HepG2 (cell line): ENCODE measurements around the gene PGPEP1. TPM values are rescaled to one million over a fixed set of nuclear protein-coding genes. Genes with fewer than 3 reads are reported as not detected.
A peak's percentile ranks its signal among the peaks of the same experiment; 100 is the strongest.

Source experiments
- CHD4 ChIP-seq: fragments of 200-600 bp; sonication (generic); IDR thresholded peaks from 2 replicates; pipeline ENCODE4 v1.7.0; 2017; ENCODE audit warnings: mild to moderate bottlenecking, low read length, borderline replicate concordance
- FOXK1 ChIP-seq: sonication (generic); formaldehyde crosslinking; IDR thresholded peaks from 2 replicates; pipeline ENCODE4 v1.4.0; 2020; ENCODE audit warnings: low read depth, missing genetic modification reagents, borderline replicate concordance
- RELA ChIP-seq: sonication (generic); formaldehyde crosslinking; IDR thresholded peaks from 2 replicates; pipeline ENCODE4 v1.4.0; 2020; ENCODE audit warnings: missing genetic modification reagents
- ZBTB21 ChIP-seq: sonication (generic); formaldehyde crosslinking; IDR thresholded peaks from 2 replicates; pipeline ENCODE4 v1.4.0; 2020; ENCODE audit warnings: missing genetic modification reagents
- ZBTB42 ChIP-seq: sonication (generic); formaldehyde crosslinking; IDR thresholded peaks from 2 replicates; pipeline ENCODE4 v1.5.0; 2020; ENCODE audit warnings: mild to moderate bottlenecking, missing genetic modification reagents
- ZNF124 ChIP-seq: sonication (generic); formaldehyde crosslinking; IDR thresholded peaks from 2 replicates; pipeline ENCODE4 v1.4.0; 2020; ENCODE audit warnings: missing genetic modification reagents
- polyA plus RNA-seq, 8 experiments: library from polyadenylated mRNA; depleted of rRNA in 3 of 8; stranded (reverse) in 7 of 8; unstranded in 1 of 8; fragments of >200 nt; fragmentation: Illumina TruSeq in 4 of 8; extraction: Trizol in 4 of 8; gene quantifications; 2 replicates each; pipeline versions ENCODE4 v1.2.1 to v1.2.3, GENCODE V29; 2011 to 2016; ENCODE audit warnings: low read depth in 4 of 8, missing spikeins in 1 of 8, mixed read lengths in 1 of 8; ENCODE audit not compliant: insufficient read depth in 1 of 8
- total RNA-seq, 5 experiments: library from RNA; depleted of rRNA; stranded (reverse); fragments of >200 nt; fragmentation: Illumina TruSeq; extraction: Trizol; gene quantifications; 2 replicates each; pipeline ENCODE4 v1.2.3, GENCODE V29; 2016; ENCODE audit warnings: low read depth in 1 of 5
- TF ChIP-seq, protein P1 (sequence below): sonication (generic); formaldehyde crosslinking; IDR thresholded peaks from 2 replicates; pipeline ENCODE4; 2020; ENCODE audit warnings: missing genetic modification reagents, mild to moderate bottlenecking, borderline replicate concordance
- TF ChIP-seq, protein P2 (sequence below): sonication (generic); formaldehyde crosslinking; IDR thresholded peaks from 2 replicates; pipeline ENCODE4 v1.4.0; 2020; ENCODE audit warnings: missing genetic modification reagents
- TF ChIP-seq, protein P3 (sequence below): sonication (generic); formaldehyde crosslinking; IDR thresholded peaks from 2 replicates; pipeline ENCODE4 v1.5.0; 2020; ENCODE audit warnings: missing genetic modification reagents
- TF ChIP-seq, protein P4 (sequence below): IDR thresholded peaks from 2 replicates; pipeline ENCODE4 v1.4.0; 2020; ENCODE audit warnings: mild to moderate bottlenecking, missing genetic modification reagents
- TF ChIP-seq, protein P5 (sequence below): sonication (generic); formaldehyde crosslinking; IDR thresholded peaks from 2 replicates; pipeline ENCODE4 v1.5.0; 2020; ENCODE audit warnings: mild to moderate bottlenecking, missing genetic modification reagents
- TF ChIP-seq, protein P6 (sequence below): sonication (generic); formaldehyde crosslinking; IDR thresholded peaks from 2 replicates; pipeline ENCODE4 v1.5.0; 2020; ENCODE audit warnings: missing genetic modification reagents, mild to moderate bottlenecking, borderline replicate concordance

PGPEP1 gene
- total and polyA plus RNA-seq, 2 of the 13 experiments (the other 11 are each of a cell fraction or from before 2014, with no cell fraction given): 53.1 to 56.6 TPM

DNA sequence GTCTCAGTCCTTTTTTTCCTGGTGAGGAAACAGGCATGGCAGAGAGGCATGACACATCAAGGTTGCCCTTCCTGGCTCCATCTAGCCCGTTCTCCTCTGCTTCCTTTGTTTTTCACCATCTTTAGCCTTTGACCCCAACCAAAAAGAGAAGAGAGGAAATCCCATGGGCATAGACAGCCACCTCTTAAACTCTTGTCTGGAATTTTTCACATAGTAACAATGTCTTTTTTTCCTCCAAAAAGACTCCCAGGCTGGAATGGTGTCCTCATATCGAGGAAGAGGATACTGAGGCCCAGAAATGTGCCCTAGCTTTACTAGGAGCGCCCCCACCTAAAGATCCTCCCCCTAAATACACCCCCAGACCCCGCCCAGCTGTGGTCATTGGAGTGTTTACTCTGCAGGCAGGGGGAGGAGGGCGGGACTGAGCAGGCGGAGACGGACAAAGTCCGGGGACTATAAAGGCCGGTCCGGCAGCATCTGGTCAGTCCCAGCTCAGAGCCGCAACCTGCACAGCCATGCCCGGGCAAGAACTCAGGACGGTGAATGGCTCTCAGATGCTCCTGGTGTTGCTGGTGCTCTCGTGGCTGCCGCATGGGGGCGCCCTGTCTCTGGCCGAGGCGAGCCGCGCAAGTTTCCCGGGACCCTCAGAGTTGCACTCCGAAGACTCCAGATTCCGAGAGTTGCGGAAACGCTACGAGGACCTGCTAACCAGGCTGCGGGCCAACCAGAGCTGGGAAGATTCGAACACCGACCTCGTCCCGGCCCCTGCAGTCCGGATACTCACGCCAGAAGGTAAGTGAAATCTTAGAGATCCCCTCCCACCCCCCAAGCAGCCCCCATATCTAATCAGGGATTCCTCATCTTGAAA, 45.5 kb downstream of the PGPEP1 start, which contains the start of gene GDF15 (continued):
- TF ChIP-seq, protein P1, sequence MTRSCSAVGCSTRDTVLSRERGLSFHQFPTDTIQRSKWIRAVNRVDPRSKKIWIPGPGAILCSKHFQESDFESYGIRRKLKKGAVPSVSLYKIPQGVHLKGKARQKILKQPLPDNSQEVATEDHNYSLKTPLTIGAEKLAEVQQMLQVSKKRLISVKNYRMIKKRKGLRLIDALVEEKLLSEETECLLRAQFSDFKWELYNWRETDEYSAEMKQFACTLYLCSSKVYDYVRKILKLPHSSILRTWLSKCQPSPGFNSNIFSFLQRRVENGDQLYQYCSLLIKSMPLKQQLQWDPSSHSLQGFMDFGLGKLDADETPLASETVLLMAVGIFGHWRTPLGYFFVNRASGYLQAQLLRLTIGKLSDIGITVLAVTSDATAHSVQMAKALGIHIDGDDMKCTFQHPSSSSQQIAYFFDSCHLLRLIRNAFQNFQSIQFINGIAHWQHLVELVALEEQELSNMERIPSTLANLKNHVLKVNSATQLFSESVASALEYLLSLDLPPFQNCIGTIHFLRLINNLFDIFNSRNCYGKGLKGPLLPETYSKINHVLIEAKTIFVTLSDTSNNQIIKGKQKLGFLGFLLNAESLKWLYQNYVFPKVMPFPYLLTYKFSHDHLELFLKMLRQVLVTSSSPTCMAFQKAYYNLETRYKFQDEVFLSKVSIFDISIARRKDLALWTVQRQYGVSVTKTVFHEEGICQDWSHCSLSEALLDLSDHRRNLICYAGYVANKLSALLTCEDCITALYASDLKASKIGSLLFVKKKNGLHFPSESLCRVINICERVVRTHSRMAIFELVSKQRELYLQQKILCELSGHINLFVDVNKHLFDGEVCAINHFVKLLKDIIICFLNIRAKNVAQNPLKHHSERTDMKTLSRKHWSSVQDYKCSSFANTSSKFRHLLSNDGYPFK (CRISPR knock-in tag): peak; percentile 59; the same call in 1 of the 2 replicates
- peak; percentile 39; the same call in 1 of the 2 replicates for TF ChIP-seq ZBTB21 (CRISPR knock-in tag)
- TF ChIP-seq, protein P2, sequence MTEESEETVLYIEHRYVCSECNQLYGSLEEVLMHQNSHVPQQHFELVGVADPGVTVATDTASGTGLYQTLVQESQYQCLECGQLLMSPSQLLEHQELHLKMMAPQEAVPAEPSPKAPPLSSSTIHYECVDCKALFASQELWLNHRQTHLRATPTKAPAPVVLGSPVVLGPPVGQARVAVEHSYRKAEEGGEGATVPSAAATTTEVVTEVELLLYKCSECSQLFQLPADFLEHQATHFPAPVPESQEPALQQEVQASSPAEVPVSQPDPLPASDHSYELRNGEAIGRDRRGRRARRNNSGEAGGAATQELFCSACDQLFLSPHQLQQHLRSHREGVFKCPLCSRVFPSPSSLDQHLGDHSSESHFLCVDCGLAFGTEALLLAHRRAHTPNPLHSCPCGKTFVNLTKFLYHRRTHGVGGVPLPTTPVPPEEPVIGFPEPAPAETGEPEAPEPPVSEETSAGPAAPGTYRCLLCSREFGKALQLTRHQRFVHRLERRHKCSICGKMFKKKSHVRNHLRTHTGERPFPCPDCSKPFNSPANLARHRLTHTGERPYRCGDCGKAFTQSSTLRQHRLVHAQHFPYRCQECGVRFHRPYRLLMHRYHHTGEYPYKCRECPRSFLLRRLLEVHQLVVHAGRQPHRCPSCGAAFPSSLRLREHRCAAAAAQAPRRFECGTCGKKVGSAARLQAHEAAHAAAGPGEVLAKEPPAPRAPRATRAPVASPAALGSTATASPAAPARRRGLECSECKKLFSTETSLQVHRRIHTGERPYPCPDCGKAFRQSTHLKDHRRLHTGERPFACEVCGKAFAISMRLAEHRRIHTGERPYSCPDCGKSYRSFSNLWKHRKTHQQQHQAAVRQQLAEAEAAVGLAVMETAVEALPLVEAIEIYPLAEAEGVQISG: peak; percentile 89
- TF ChIP-seq, protein P3, sequence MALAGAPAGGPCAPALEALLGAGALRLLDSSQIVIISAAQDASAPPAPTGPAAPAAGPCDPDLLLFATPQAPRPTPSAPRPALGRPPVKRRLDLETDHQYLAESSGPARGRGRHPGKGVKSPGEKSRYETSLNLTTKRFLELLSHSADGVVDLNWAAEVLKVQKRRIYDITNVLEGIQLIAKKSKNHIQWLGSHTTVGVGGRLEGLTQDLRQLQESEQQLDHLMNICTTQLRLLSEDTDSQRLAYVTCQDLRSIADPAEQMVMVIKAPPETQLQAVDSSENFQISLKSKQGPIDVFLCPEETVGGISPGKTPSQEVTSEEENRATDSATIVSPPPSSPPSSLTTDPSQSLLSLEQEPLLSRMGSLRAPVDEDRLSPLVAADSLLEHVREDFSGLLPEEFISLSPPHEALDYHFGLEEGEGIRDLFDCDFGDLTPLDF (CRISPR knock-in tag): peak; percentile 87
- TF ChIP-seq, protein P4, sequence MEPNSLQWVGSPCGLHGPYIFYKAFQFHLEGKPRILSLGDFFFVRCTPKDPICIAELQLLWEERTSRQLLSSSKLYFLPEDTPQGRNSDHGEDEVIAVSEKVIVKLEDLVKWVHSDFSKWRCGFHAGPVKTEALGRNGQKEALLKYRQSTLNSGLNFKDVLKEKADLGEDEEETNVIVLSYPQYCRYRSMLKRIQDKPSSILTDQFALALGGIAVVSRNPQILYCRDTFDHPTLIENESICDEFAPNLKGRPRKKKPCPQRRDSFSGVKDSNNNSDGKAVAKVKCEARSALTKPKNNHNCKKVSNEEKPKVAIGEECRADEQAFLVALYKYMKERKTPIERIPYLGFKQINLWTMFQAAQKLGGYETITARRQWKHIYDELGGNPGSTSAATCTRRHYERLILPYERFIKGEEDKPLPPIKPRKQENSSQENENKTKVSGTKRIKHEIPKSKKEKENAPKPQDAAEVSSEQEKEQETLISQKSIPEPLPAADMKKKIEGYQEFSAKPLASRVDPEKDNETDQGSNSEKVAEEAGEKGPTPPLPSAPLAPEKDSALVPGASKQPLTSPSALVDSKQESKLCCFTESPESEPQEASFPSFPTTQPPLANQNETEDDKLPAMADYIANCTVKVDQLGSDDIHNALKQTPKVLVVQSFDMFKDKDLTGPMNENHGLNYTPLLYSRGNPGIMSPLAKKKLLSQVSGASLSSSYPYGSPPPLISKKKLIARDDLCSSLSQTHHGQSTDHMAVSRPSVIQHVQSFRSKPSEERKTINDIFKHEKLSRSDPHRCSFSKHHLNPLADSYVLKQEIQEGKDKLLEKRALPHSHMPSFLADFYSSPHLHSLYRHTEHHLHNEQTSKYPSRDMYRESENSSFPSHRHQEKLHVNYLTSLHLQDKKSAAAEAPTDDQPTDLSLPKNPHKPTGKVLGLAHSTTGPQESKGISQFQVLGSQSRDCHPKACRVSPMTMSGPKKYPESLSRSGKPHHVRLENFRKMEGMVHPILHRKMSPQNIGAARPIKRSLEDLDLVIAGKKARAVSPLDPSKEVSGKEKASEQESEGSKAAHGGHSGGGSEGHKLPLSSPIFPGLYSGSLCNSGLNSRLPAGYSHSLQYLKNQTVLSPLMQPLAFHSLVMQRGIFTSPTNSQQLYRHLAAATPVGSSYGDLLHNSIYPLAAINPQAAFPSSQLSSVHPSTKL: peak; percentile 74
- TF ChIP-seq ZBTB42 (CRISPR knock-in tag): peak; percentile 83; the same call in 1 of the 2 replicates
- TF ChIP-seq ZNF124 (CRISPR knock-in tag): peak; percentile 89
- TF ChIP-seq, protein P5, sequence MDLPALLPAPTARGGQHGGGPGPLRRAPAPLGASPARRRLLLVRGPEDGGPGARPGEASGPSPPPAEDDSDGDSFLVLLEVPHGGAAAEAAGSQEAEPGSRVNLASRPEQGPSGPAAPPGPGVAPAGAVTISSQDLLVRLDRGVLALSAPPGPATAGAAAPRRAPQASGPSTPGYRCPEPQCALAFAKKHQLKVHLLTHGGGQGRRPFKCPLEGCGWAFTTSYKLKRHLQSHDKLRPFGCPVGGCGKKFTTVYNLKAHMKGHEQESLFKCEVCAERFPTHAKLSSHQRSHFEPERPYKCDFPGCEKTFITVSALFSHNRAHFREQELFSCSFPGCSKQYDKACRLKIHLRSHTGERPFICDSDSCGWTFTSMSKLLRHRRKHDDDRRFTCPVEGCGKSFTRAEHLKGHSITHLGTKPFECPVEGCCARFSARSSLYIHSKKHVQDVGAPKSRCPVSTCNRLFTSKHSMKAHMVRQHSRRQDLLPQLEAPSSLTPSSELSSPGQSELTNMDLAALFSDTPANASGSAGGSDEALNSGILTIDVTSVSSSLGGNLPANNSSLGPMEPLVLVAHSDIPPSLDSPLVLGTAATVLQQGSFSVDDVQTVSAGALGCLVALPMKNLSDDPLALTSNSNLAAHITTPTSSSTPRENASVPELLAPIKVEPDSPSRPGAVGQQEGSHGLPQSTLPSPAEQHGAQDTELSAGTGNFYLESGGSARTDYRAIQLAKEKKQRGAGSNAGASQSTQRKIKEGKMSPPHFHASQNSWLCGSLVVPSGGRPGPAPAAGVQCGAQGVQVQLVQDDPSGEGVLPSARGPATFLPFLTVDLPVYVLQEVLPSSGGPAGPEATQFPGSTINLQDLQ (CRISPR knock-in tag): peak; percentile 84; the same call in 1 of the 2 replicates
- peak; percentile 65; the same call in 1 of the 2 replicates for TF ChIP-seq FOXK1 (CRISPR knock-in tag)
- TF ChIP-seq RELA (CRISPR knock-in tag): 0 out of 2 replicates have a peak, but pooled peaks have one; percentile 52
- peak; percentile 42; the same call in 1 of the 2 replicates for TF ChIP-seq CHD4
- TF ChIP-seq, protein P6, sequence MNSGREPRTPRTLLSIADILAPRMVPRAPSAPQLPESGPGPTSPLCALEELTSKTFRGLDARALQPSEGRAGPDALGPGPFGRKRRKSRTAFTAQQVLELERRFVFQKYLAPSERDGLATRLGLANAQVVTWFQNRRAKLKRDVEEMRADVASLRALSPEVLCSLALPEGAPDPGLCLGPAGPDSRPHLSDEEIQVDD (CRISPR knock-in tag): no peak
